Measurements from ENCODE around the gene PDE8A. TPM values are rescaled to one million over a fixed set of nuclear protein-coding genes. Genes with fewer than 3 reads are reported as not detected.

PDE8A gene
- total and polyA plus RNA-seq, 2 experiments from 2014 or later, result 5.6 to 7.5 TPM

DNA sequence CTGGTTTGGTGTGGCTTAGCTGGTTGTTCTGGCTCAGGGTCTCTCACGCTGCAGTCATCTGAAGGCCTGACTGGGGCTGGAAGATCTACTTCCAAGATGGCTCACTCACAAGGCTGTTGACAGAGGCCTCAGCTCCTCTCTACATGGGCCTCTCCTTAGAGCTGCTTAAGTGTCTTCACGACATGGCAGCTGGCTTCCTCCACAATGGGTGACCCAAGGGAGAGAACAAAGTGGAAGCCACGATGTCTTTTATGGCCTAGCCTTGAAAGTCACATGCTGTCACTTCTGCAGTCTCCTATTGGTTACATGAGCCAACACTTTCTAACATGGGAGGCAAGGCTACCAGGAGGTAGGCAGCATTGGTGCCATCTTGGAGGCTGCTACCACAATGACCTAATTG, 13.4 kb upstream of the PDE8A start:
- Mint-ChIP-seq H3K4me3 (no peak overlapping the region), H3K27ac (no peak overlapping the region), H3K36me3 (ENCODE audit: low read depth) (peaks cover 23% of the 10 kb centered on the region), H3K4me1 (peaks cover 12% of the 10 kb centered on the region), H3K9me3 (peaks cover 32% of the 10 kb centered on the region), H3K27me3 (ENCODE audit: insufficient read depth, low read depth, poor library complexity) (peaks cover 2% of the 10 kb centered on the region)
- no peak for ATAC-seq
- H4K20me1 ChIP-seq (replicated peaks; ENCODE audit: insufficient read depth), result no peaks in the 10 kb centered on the region
- H3K9me2 ChIP-seq (ENCODE audit: insufficient read depth), result peaks cover 10% of the 10 kb centered on the region
- no peaks in the 10 kb centered on the region for H3K79me2 ChIP-seq (replicated peaks; ENCODE audit: insufficient read depth)
- no peak for DNase-seq (ENCODE audit: low spot score)
- no peak overlapping the region for H3K27ac ChIP-seq (ENCODE audit: low read depth)
- H3F3A ChIP-seq (replicated peaks; ENCODE audit: low read depth), result no peaks in the 10 kb centered on the region
- no peak overlapping the region for H3K4me3 ChIP-seq
- TF ChIP-seq ZNF114 (CRISPR knock-in tag; IDR thresholded peaks at IDR 0.05) (no peak), NANOG (IDR thresholded peaks at IDR 0.05; ENCODE audit: borderline replicate concordance) (no peak)
- TF ChIP-seq, protein P1, sequence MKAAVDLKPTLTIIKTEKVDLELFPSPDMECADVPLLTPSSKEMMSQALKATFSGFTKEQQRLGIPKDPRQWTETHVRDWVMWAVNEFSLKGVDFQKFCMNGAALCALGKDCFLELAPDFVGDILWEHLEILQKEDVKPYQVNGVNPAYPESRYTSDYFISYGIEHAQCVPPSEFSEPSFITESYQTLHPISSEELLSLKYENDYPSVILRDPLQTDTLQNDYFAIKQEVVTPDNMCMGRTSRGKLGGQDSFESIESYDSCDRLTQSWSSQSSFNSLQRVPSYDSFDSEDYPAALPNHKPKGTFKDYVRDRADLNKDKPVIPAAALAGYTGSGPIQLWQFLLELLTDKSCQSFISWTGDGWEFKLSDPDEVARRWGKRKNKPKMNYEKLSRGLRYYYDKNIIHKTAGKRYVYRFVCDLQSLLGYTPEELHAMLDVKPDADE (IDR thresholded peaks at IDR 0.05), result no peak
- peaks cover 5% of the 10 kb centered on the region for H3K4me1 ChIP-seq (ENCODE audit: insufficient read depth)
- no peaks in the 10 kb centered on the region for H3K36me3 ChIP-seq (ENCODE audit: insufficient read depth)
- H3K27me3 ChIP-seq (ENCODE audit: insufficient read depth), result no peaks in the 10 kb centered on the region
- no peak overlapping the region for H2AFZ ChIP-seq
- no peak overlapping the region for H3K4me2 ChIP-seq

DNA sequence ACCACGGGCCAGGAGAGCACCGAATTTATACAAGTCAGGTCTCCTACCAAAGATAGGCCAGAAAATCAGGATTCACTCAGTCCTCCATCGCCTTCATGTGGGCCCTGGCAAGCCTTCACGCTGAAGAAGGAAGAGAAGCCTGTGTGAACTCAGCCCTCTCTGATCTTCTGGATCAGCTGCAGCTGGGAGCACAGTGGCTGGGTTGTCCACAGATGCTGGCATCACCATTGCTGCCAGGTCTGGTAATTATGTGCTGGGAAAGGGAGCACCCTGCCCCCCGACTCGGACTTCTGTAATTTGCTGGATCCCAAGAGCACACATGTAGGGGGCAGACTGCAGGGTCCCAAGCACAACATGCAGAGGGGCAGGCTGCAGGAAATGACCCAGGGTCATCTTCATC, 12.4 kb upstream of the PDE8A start:
- Mint-ChIP-seq H3K4me1 (peaks cover 21% of the 10 kb centered on the region), H3K27ac (no peak overlapping the region), H3K36me3 (ENCODE audit: low read depth) (peaks cover 23% of the 10 kb centered on the region), H3K27me3 (ENCODE audit: insufficient read depth, low read depth, poor library complexity) (peaks cover 2% of the 10 kb centered on the region), H3K4me3 (no peak overlapping the region), H3K9me3 (peaks cover 32% of the 10 kb centered on the region)
- H3K27ac ChIP-seq (ENCODE audit: low read depth), result no peak overlapping the region
- no peaks in the 10 kb centered on the region for H3K36me3 ChIP-seq (ENCODE audit: insufficient read depth)
- no peaks in the 10 kb centered on the region for H3K27me3 ChIP-seq (ENCODE audit: insufficient read depth)
- ATAC-seq (no peak), DNase-seq (ENCODE audit: low spot score) (no peak)
- peaks cover 10% of the 10 kb centered on the region for H3K9me2 ChIP-seq (ENCODE audit: insufficient read depth)
- H3K4me3 ChIP-seq, result no peak overlapping the region
- TF ChIP-seq EZH2 (IDR thresholded peaks at IDR 0.05; ENCODE audit: low read depth, unreplicated experiment) (no peak), ZNF331 (CRISPR knock-in tag; IDR thresholded peaks at IDR 0.05; ENCODE audit: low read depth) (no peak), JUNB (IDR thresholded peaks at IDR 0.05; ENCODE audit: unreplicated experiment) (no peak), POLR2AphosphoS5 (IDR thresholded peaks at IDR 0.05; ENCODE audit: low read depth) (no peak), CREB1 (CRISPR knock-in tag; IDR thresholded peaks at IDR 0.05; ENCODE audit: low read depth) (no peak), STAT1 (IDR thresholded peaks at IDR 0.05; ENCODE audit: unreplicated experiment) (no peak), ZNF114 (CRISPR knock-in tag; IDR thresholded peaks at IDR 0.05) (no peak), NANOG (IDR thresholded peaks at IDR 0.05; ENCODE audit: borderline replicate concordance) (no peak)
- TF ChIP-seq, protein P2, sequence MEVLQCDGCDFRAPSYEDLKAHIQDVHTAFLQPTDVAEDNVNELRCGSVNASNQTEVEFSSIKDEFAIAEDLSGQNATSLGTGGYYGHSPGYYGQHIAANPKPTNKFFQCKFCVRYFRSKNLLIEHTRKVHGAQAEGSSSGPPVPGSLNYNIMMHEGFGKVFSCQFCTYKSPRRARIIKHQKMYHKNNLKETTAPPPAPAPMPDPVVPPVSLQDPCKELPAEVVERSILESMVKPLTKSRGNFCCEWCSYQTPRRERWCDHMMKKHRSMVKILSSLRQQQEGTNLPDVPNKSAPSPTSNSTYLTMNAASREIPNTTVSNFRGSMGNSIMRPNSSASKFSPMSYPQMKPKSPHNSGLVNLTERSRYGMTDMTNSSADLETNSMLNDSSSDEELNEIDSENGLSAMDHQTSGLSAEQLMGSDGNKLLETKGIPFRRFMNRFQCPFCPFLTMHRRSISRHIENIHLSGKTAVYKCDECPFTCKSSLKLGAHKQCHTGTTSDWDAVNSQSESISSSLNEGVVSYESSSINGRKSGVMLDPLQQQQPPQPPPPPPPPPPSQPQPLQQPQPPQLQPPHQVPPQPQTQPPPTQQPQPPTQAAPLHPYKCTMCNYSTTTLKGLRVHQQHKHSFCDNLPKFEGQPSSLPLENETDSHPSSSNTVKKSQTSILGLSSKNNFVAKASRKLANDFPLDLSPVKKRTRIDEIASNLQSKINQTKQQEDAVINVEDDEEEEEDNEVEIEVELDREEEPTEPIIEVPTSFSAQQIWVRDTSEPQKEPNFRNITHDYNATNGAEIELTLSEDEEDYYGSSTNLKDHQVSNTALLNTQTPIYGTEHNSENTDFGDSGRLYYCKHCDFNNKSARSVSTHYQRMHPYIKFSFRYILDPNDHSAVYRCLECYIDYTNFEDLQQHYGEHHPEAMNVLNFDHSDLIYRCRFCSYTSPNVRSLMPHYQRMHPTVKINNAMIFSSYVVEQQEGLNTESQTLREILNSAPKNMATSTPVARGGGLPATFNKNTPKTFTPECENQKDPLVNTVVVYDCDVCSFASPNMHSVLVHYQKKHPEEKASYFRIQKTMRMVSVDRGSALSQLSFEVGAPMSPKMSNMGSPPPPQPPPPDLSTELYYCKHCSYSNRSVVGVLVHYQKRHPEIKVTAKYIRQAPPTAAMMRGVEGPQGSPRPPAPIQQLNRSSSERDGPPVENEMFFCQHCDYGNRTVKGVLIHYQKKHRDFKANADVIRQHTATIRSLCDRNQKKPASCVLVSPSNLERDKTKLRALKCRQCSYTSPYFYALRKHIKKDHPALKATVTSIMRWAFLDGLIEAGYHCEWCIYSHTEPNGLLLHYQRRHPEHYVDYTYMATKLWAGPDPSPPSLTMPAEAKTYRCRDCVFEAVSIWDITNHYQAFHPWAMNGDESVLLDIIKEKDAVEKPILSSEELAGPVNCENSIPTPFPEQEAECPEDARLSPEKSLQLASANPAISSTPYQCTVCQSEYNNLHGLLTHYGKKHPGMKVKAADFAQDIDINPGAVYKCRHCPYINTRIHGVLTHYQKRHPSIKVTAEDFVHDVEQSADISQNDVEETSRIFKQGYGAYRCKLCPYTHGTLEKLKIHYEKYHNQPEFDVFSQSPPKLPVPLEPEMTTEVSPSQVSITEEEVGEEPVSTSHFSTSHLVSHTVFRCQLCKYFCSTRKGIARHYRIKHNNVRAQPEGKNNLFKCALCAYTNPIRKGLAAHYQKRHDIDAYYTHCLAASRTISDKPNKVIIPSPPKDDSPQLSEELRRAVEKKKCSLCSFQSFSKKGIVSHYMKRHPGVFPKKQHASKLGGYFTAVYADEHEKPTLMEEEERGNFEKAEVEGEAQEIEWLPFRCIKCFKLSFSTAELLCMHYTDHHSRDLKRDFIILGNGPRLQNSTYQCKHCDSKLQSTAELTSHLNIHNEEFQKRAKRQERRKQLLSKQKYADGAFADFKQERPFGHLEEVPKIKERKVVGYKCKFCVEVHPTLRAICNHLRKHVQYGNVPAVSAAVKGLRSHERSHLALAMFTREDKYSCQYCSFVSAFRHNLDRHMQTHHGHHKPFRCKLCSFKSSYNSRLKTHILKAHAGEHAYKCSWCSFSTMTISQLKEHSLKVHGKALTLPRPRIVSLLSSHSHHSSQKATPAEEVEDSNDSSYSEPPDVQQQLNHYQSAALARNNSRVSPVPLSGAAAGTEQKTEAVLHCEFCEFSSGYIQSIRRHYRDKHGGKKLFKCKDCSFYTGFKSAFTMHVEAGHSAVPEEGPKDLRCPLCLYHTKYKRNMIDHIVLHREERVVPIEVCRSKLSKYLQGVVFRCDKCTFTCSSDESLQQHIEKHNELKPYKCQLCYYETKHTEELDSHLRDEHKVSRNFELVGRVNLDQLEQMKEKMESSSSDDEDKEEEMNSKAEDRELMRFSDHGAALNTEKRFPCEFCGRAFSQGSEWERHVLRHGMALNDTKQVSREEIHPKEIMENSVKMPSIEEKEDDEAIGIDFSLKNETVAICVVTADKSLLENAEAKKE (CRISPR knock-in tag; IDR thresholded peaks at IDR 0.05), result no peak
- TF ChIP-seq, protein P3, sequence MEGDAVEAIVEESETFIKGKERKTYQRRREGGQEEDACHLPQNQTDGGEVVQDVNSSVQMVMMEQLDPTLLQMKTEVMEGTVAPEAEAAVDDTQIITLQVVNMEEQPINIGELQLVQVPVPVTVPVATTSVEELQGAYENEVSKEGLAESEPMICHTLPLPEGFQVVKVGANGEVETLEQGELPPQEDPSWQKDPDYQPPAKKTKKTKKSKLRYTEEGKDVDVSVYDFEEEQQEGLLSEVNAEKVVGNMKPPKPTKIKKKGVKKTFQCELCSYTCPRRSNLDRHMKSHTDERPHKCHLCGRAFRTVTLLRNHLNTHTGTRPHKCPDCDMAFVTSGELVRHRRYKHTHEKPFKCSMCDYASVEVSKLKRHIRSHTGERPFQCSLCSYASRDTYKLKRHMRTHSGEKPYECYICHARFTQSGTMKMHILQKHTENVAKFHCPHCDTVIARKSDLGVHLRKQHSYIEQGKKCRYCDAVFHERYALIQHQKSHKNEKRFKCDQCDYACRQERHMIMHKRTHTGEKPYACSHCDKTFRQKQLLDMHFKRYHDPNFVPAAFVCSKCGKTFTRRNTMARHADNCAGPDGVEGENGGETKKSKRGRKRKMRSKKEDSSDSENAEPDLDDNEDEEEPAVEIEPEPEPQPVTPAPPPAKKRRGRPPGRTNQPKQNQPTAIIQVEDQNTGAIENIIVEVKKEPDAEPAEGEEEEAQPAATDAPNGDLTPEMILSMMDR (conservative IDR thresholded peaks at IDR 0.05; ENCODE audit: low read depth in 2 of 2), result no peak
- TF ChIP-seq, protein P1 (IDR thresholded peaks at IDR 0.05), result no peak
- H3F3A ChIP-seq (replicated peaks; ENCODE audit: low read depth), result no peaks in the 10 kb centered on the region
- no peaks in the 10 kb centered on the region for H4K20me1 ChIP-seq (replicated peaks; ENCODE audit: insufficient read depth)
- H2AFZ ChIP-seq, result no peak overlapping the region
- peaks cover 5% of the 10 kb centered on the region for H3K4me1 ChIP-seq (ENCODE audit: insufficient read depth)
- H3K79me2 ChIP-seq (replicated peaks; ENCODE audit: insufficient read depth), result no peaks in the 10 kb centered on the region
- no peak overlapping the region for H3K4me2 ChIP-seq
